DND-41 (cell line): ENCODE results near the gene CD200R1L.

Source experiments
- CTCF ChIP-seq: IDR thresholded peaks from 2 replicates; pipeline ENCODE4 v1.5.1; 2012; ENCODE audit warnings: borderline replicate concordance, low read length, moderate library complexity, mild to moderate bottlenecking; ENCODE audit not compliant: poor library complexity, severe bottlenecking; ENCODE audit errors: extremely low read depth
- EZH2 ChIP-seq: IDR thresholded peaks from 3 replicates; pipeline ENCODE4 v1.6.1; 2012; ENCODE audit warnings: borderline replicate concordance, low read depth, mild to moderate bottlenecking, moderate library complexity, low read length, inconsistent platforms; ENCODE audit not compliant: severe bottlenecking

GRCh38 chr3:112845772-112846171, 892 bp downstream of the CD200R1L start:
- TF ChIP-seq CTCF (no peak), EZH2 (no peak)
